Neural crest cell (in vitro differentiated cells): ENCODE measurements around the gene SRGN. TPM values are rescaled to one million over a fixed set of nuclear protein-coding genes. Genes with fewer than 3 reads are reported as not detected.
A peak's percentile ranks its signal among the peaks of the same experiment; 100 is the strongest.

ENCODE experiments used
- DNase-seq: peaks from one replicate; pipeline ENCODE4 v3.0.0; 2021; ENCODE audit warnings: low read depth, mixed read lengths, low spot score
- H3K27ac Mint-ChIP-seq: one replicate; pipeline ENCODE4 v1.8.0; 2021; ENCODE audit warnings: mild to moderate bottlenecking, mixed read lengths; ENCODE audit not compliant: unreplicated experiment
- H3K27me3 Mint-ChIP-seq: 2 replicates; pipeline ENCODE4 v1.8.0; 2021; ENCODE audit warnings: low read depth, mild to moderate bottlenecking, mixed read lengths
- H3K36me3 Mint-ChIP-seq: 2 replicates; pipeline ENCODE4 v1.8.0; 2021; ENCODE audit warnings: low read depth, mild to moderate bottlenecking, mixed read lengths
- H3K4me1 Mint-ChIP-seq: 2 replicates; pipeline ENCODE4 v1.8.0; 2021; ENCODE audit warnings: mixed read lengths
- H3K4me3 Mint-ChIP-seq: one replicate; pipeline ENCODE4 v1.8.0; 2021; ENCODE audit warnings: mild to moderate bottlenecking, mixed read lengths
- H3K9me3 Mint-ChIP-seq: 2 replicates; pipeline ENCODE4 v1.8.0; 2021; ENCODE audit warnings: mixed read lengths
- CTCF ChIP-seq: fragments of 200-600 bp; sonication (generic); conservative IDR thresholded peaks from 2 replicates; pipeline ENCODE4 v1.5.0; 2021; ENCODE audit warnings: antibody characterized with exemption, mild to moderate bottlenecking
- total RNA-seq: library from RNA; stranded (reverse); gene quantifications from 2 replicates; pipeline ENCODE4 v1.2.1, GENCODE V29; 2021

The SRGN gene
- total RNA-seq, 1 donor from 2014 or later = not detected

- no peak for TF ChIP-seq CTCF
- Mint-ChIP-seq H3K27ac (no peak overlapping the region), H3K9me3 (no peaks in the 10 kb centered on the region), H3K4me3 (no peak overlapping the region), H3K4me1 (peaks cover 11% of the 10 kb centered on the region), H3K27me3 (peaks cover 6% of the 10 kb centered on the region), H3K36me3 (no peaks in the 10 kb centered on the region)
- no peak for DNase-seq
Observed at GRCh38 chr10:69119896-69120295, 32.0 kb downstream of the SRGN start.

- H3K36me3 Mint-ChIP-seq = no peaks in the 10 kb centered on the region
- DNase-seq = no peak
- peak overlapping the region; percentile 99 for H3K27ac Mint-ChIP-seq
- no peak for TF ChIP-seq CTCF
- H3K4me1 Mint-ChIP-seq = peaks cover 21% of the 10 kb centered on the region
- no peaks in the 10 kb centered on the region for H3K27me3 Mint-ChIP-seq
- no peaks in the 10 kb centered on the region for H3K9me3 Mint-ChIP-seq
- peak overlapping the region; percentile 99 for H3K4me3 Mint-ChIP-seq
Observed at GRCh38 chr10:69123306-69123746, 35.4 kb downstream of the SRGN start.

GRCh38 chr10:69123747-69124562 is 36.1 kb downstream of the SRGN start, which contains the start of gene VPS26A:
Gene VPS26A, plus strand, starts transcription at chr10:69124178. Its CDS starts 100 bp downstream, at chr10:69124278.
- TF ChIP-seq CTCF = no peak
- H3K36me3 Mint-ChIP-seq = no peaks in the 10 kb centered on the region
- peak within 1 kb of the TSS; percentile 99 for H3K4me3 Mint-ChIP-seq
- peak; percentile 98 for DNase-seq
- H3K9me3 Mint-ChIP-seq = no peaks in the 10 kb centered on the region
- H3K4me1 Mint-ChIP-seq = peaks cover 21% of the 10 kb centered on the region
- no peaks in the 10 kb centered on the region for H3K27me3 Mint-ChIP-seq
- peak within 1 kb of the TSS; percentile 99 for H3K27ac Mint-ChIP-seq

DNA sequence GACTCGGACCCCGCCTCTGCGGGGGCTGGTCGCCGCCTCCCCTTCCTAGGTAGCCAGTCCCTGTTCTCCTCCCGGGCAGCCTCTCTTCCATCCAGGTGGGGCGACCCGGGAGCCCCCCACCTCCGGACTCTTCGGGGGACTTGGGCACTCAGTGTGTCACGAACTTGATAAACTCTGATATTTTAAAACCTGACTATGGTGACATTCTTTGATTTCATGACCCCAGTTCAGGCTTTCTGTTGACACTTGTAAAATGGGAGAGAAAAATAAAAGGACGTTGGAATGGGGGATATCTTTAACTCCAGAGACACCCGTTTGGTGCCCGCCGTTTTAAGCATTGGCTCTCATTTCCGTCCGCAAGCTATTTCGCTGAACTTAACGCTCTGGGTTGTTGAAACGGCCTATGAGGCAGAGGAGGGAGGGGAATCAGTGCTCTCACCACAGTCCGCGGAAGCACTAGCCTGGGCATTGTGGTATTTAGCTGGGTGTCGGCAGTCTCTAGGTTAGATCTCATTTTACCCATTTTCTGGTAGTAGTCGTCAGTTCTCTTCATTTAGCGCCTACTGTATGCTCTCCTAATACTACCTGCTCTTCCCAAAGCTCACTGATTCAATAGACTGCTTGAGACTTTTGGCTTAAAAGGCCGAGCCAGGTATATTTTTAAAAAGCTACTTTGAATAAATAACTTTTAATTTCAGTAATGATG is 36.8 kb downstream of the SRGN start:
- no peak for TF ChIP-seq CTCF
- DNase-seq = peak; percentile 12
- Mint-ChIP-seq H3K4me1 (peaks cover 24% of the 10 kb centered on the region), H3K4me3 (peak overlapping the region; percentile 99), H3K9me3 (no peaks in the 10 kb centered on the region), H3K27me3 (no peaks in the 10 kb centered on the region), H3K27ac (peak overlapping the region; percentile 98), H3K36me3 (no peaks in the 10 kb centered on the region)

GRCh38 chr10:69125554-69125953 is 37.7 kb downstream of the SRGN start:
- Mint-ChIP-seq H3K27ac (no peak overlapping the region), H3K36me3 (no peaks in the 10 kb centered on the region), H3K9me3 (no peaks in the 10 kb centered on the region), H3K4me1 (peaks cover 24% of the 10 kb centered on the region), H3K4me3 (peak overlapping the region; percentile 99), H3K27me3 (no peaks in the 10 kb centered on the region)
- no peak for DNase-seq
- TF ChIP-seq CTCF = no peak
